Panc1 (cell line): ENCODE results near the gene PSMB2. TPM values are rescaled to one million over a fixed set of nuclear protein-coding genes. Genes with fewer than 3 reads are reported as not detected.
"Not testable (repeated sequence)": the region's sequence is repeated elsewhere in the genome, so short reads cannot be mapped to it uniquely, and the experiment has no call there.

ENCODE experiments used
- ATAC-seq: fragments of 200-7000 bp; cut with Tn5 transposase; 2 replicates; pipeline ENCODE4 v1.9.1; 2020; ENCODE audit warnings: mild to moderate bottlenecking, moderate library complexity
- BruUV-seq: library from RNA; stranded (reverse); fragments of 400-500 nt; replicated peaks from 2 replicates; lab custom pipeline; 2021; lab: Mats Ljungman, UMichigan
- CTCF ChIA-PET: fragments of 300-600 bp; sonication (Branson Sonifier 250); formaldehyde crosslinking; loops from one replicate; lab custom pipeline; 2022; ENCODE audit warnings: antibody characterized with exemption; lab: Charles Lee
- POLR2A ChIA-PET: fragments of 300-600 bp; sonication (Branson Sonifier 250); formaldehyde crosslinking; loops from one replicate; lab custom pipeline; 2022; ENCODE audit warnings: antibody characterized with exemption; lab: Charles Lee
- DNase-seq: peaks from one replicate; pipeline ENCODE4 v3.0.0-alpha.2; 2010; ENCODE audit warnings: low read depth, low spot score
- H3K27ac ChIP-seq: 2 replicates; pipeline ENCODE4 v1.5.1; 2011; ENCODE audit warnings: mild to moderate bottlenecking, low read length, inconsistent platforms
- H3K27me3 ChIP-seq: fragments of 200-500 bp; sonication (Bioruptor generic); 2 replicates; pipeline ENCODE4 v1.6.0; 2014; ENCODE audit warnings: low read length, inconsistent platforms; ENCODE audit not compliant: control insufficient read depth, insufficient read depth
- H3K36me3 ChIP-seq: fragments of 200-500 bp; sonication (Bioruptor generic); 2 replicates; pipeline ENCODE4 v1.5.1; 2014; ENCODE audit warnings: inconsistent platforms, mild to moderate bottlenecking, low read length, moderate library complexity; ENCODE audit not compliant: control insufficient read depth, insufficient read depth
- H3K4me1 ChIP-seq: 2 replicates; pipeline ENCODE4 v1.5.1; 2011; ENCODE audit warnings: inconsistent platforms, mild to moderate bottlenecking, low read length, moderate library complexity; ENCODE audit not compliant: control insufficient read depth, insufficient read depth
- H3K4me3 ChIP-seq, 2 experiments: 2 replicates each; pipeline ENCODE4 v1.5.1; 2011 to 2012; ENCODE audit warnings: low read depth in 2 of 2, low read length in 2 of 2, mild to moderate bottlenecking in 2 of 2, inconsistent platforms in 1 of 2, moderate library complexity in 1 of 2
- H3K9me3 ChIP-seq: fragments of 200-500 bp; sonication (Bioruptor generic); 2 replicates; pipeline ENCODE4 v1.5.1; 2014; ENCODE audit warnings: low read depth, mild to moderate bottlenecking, inconsistent platforms, low read length, moderate library complexity; ENCODE audit not compliant: control insufficient read depth, insufficient read depth
- CTCF ChIP-seq: fragments of 450-650 bp; IDR thresholded peaks from 2 replicates; pipeline ENCODE4 v1.5.1; 2017; ENCODE audit warnings: mild to moderate bottlenecking
- POLR2AphosphoS5 ChIP-seq: IDR thresholded peaks from 2 replicates; pipeline ENCODE4 v1.6.1; 2012; ENCODE audit warnings: mild to moderate bottlenecking, low read depth, low read length, moderate library complexity
- REST ChIP-seq, 2 experiments: IDR thresholded peaks; 2 replicates each; pipeline ENCODE4 v1.6.1; 2011 to 2012; ENCODE audit warnings: low read depth in 2 of 2, control low read depth in 1 of 2, low read length in 1 of 2, mild to moderate bottlenecking in 1 of 2, moderate library complexity in 1 of 2; ENCODE audit not compliant: insufficient read depth in 1 of 2
- SIN3A ChIP-seq: IDR thresholded peaks from 2 replicates; pipeline ENCODE4 v1.6.1; 2012; ENCODE audit warnings: low read depth, mild to moderate bottlenecking, low read length, moderate library complexity, borderline replicate concordance; ENCODE audit not compliant: insufficient read depth
- TCF7L2 ChIP-seq: IDR thresholded peaks from 2 replicates; pipeline ENCODE4 v1.6.1; 2011; ENCODE audit warnings: mild to moderate bottlenecking, low read depth, low read length, inconsistent platforms
- in situ Hi-C: cut with HindIII; loops from 2 replicates; pipeline ENCODE4 v1.10.0; 2016; ENCODE audit warnings: low sequenced_read_pairs, low pct_unique_long_range_greater_than_20kb
- intact Hi-C: fragments of 100-400 bp; cut with micrococcal nuclease; formaldehyde crosslinking; loops from one replicate; pipeline ENCODE4 v1.10.0; 2022; ENCODE audit not compliant: unreplicated experiment
- total RNA-seq: library from RNA; stranded (reverse); gene quantifications from one replicate; pipeline ENCODE4 v1.2.1, GENCODE V29; 2021; ENCODE audit not compliant: unreplicated experiment

Gene PSMB2
- total RNA-seq, 1 experiment from 2014 or later, result 95.0 TPM

- BruUV-seq, H3K27me3 ChIP-seq, H3K4me3 ChIP-seq, H3K36me3 ChIP-seq, intact Hi-C loops, H3K4me1 ChIP-seq, POLR2A ChIA-PET, H3K9me3 ChIP-seq, DNase-seq, ATAC-seq, H3K27ac ChIP-seq, in situ Hi-C loops: not testable (repeated sequence)
- CTCF ChIA-PET, result interaction anchor here (0.7 kb wide), 1 partner anchor 64 kb away, joined by 3 read pairs; no protein-coding TSS in a partner anchor
Observed at GRCh38 chr1:35581621-35582020, 59.7 kb downstream of the PSMB2 start.

- no peaks in the 10 kb centered on the region for H3K9me3 ChIP-seq
- ChIA-PET CTCF (interaction anchor here (0.7 to 0.8 kb wide), 2 partner anchors 12 to 65 kb away, joined by 3 to 6 read pairs; no protein-coding TSS in a partner anchor), POLR2A (no interaction called here)
- H3K4me1 ChIP-seq, result no peaks in the 10 kb centered on the region
- intact Hi-C loops (no loop called here), in situ Hi-C loops (no loop called here)
- H3K27ac ChIP-seq, result no peak overlapping the region
- no peaks in the 10 kb centered on the region for H3K27me3 ChIP-seq
- no peak for TF ChIP-seq REST (IDR thresholded peaks at IDR 0.05; ENCODE audit: insufficient read depth in 1 of 2, low read depth in 2 of 2, low read length in 1 of 2)
- no peak for TF ChIP-seq SIN3A
- TF ChIP-seq POLR2AphosphoS5, result no peak
- no peak for TF ChIP-seq TCF7L2
- TF ChIP-seq CTCF, result no peak
- ATAC-seq, result no peak
- no TSS peak for BruUV-seq
- H3K36me3 ChIP-seq, result no peaks in the 10 kb centered on the region
- DNase-seq, result no peak
- H3K4me3 ChIP-seq, result no peak overlapping the region
Observed at GRCh38 chr1:35580949-35581388, 60.4 kb downstream of the PSMB2 start.

GRCh38 chr1:35577071-35577998 is 64.0 kb downstream of the PSMB2 start:
- DNase-seq, result no peak
- intact Hi-C loops (no loop called here), in situ Hi-C loops (no loop called here)
- no peak overlapping the region for H3K27ac ChIP-seq
- H3K27me3 ChIP-seq, result no peaks in the 10 kb centered on the region
- ChIA-PET POLR2A (no interaction called here), CTCF (no interaction called here)
- TF ChIP-seq REST (IDR thresholded peaks at IDR 0.05; ENCODE audit: insufficient read depth in 1 of 2, low read depth in 2 of 2, low read length in 1 of 2) (no peak), TCF7L2 (no peak), CTCF (no peak), POLR2AphosphoS5 (no peak), SIN3A (no peak)
- peaks cover 4% of the 10 kb centered on the region for H3K4me1 ChIP-seq
- no peak overlapping the region for H3K4me3 ChIP-seq
- BruUV-seq, result no TSS peak
- H3K9me3 ChIP-seq, result no peaks in the 10 kb centered on the region
- no peak for ATAC-seq
- H3K36me3 ChIP-seq, result no peaks in the 10 kb centered on the region
